IMR-90 (cell line): Measurements from ENCODE around the gene GSN. TPM values are rescaled to one million over a fixed set of nuclear protein-coding genes. Genes with fewer than 3 reads are reported as not detected.

Source experiments
- ATAC-seq: fragments of 200-7000 bp; cut with Tn5 transposase; 2 replicates; pipeline ENCODE4 v1.9.1; 2020; ENCODE audit warnings: low read depth, mild to moderate bottlenecking, moderate library complexity
- BruUV-seq: library from RNA; stranded (reverse); fragments of 400-500 nt; replicated peaks from 2 replicates; lab custom pipeline; 2021; lab: Mats Ljungman, UMichigan
- CTCF ChIA-PET: fragments of 300-600 bp; formaldehyde crosslinking; extraction: SDS; loops from one replicate; lab custom pipeline; 2021; ENCODE audit warnings: antibody characterized with exemption; lab: Yijun Ruan, JAX
- POLR2A ChIA-PET: fragments of 300-600 bp; sonication (Branson Sonifier 250); formaldehyde crosslinking; loops from one replicate; lab custom pipeline; 2022; ENCODE audit warnings: antibody characterized with exemption; ENCODE audit not compliant: unreplicated experiment; lab: Charles Lee
- DNase-seq: peaks from one replicate; pipeline ENCODE4 v3.0.0; 2013
- H2AFZ ChIP-seq: replicated peaks from 2 replicates; pipeline ENCODE3; 2013; ENCODE audit warnings: low read length, mild to moderate bottlenecking; ENCODE audit not compliant: poor library complexity
- H2AK5ac ChIP-seq: 2 replicates; pipeline ENCODE4 v1.6.1; 2013; ENCODE audit warnings: low read depth, low read length, inconsistent platforms
- H2AK9ac ChIP-seq: replicated peaks from 2 replicates; pipeline ENCODE3; 2013; ENCODE audit warnings: mild to moderate bottlenecking, low read depth, low read length, moderate library complexity; ENCODE audit not compliant: poor library complexity
- H2BK120ac ChIP-seq: 2 replicates; pipeline ENCODE4 v1.6.1; 2013; ENCODE audit warnings: low read depth, low read length, inconsistent platforms
- H2BK15ac ChIP-seq: 3 replicates; pipeline ENCODE4 v1.6.1; 2013; ENCODE audit warnings: low read depth, low read length, inconsistent platforms
- H2BK20ac ChIP-seq: 2 replicates; pipeline ENCODE4 v1.6.1; 2013; ENCODE audit warnings: low read depth, mild to moderate bottlenecking, inconsistent platforms, low read length, moderate library complexity
- H2BK5ac ChIP-seq: 2 replicates; pipeline ENCODE4 v1.6.1; 2013; ENCODE audit warnings: mild to moderate bottlenecking, low read depth, low read length, inconsistent platforms; ENCODE audit not compliant: poor library complexity, severe bottlenecking
- H3K14ac ChIP-seq: replicated peaks from 2 replicates; pipeline ENCODE4 v1.6.1; 2013; ENCODE audit warnings: low read depth, low read length, inconsistent platforms
- H3K18ac ChIP-seq: 2 replicates; pipeline ENCODE4 v1.6.1; 2013; ENCODE audit warnings: low read depth, low read length, control low read depth
- H3K23ac ChIP-seq: 2 replicates; pipeline ENCODE4 v1.6.1; 2013; ENCODE audit warnings: low read depth, low read length, inconsistent platforms
- H3K27ac ChIP-seq: 2 replicates; pipeline ENCODE4 v1.5.1; 2013; ENCODE audit warnings: mild to moderate bottlenecking, control low read depth, low read length; ENCODE audit not compliant: insufficient read depth
- H3K27me3 ChIP-seq: 2 replicates; pipeline ENCODE4 v1.6.1; 2013; ENCODE audit warnings: low read length; ENCODE audit not compliant: control insufficient read depth, insufficient read depth
- H3K36me3 ChIP-seq: 2 replicates; pipeline ENCODE4 v1.6.1; 2013; ENCODE audit warnings: low read length, mixed read lengths; ENCODE audit not compliant: control insufficient read depth, insufficient read depth
- H3K4ac ChIP-seq: 2 replicates; pipeline ENCODE4 v1.6.1; 2013; ENCODE audit warnings: low read depth, low read length, inconsistent platforms
- H3K4me1 ChIP-seq: 2 replicates; pipeline ENCODE4 v1.6.1; 2013; ENCODE audit warnings: low read length, mixed read lengths; ENCODE audit not compliant: control insufficient read depth, insufficient read depth
- H3K4me2 ChIP-seq: 2 replicates; pipeline ENCODE4 v1.6.1; 2013; ENCODE audit warnings: low read depth, mild to moderate bottlenecking, control low read depth, low read length, moderate library complexity
- H3K4me3 ChIP-seq: 2 replicates; pipeline ENCODE4 v1.5.1; 2013; ENCODE audit warnings: low read depth, mild to moderate bottlenecking, control low read depth, low read length, moderate library complexity; ENCODE audit not compliant: insufficient read depth
- H3K56ac ChIP-seq: 2 replicates; pipeline ENCODE4 v1.6.1; 2013; ENCODE audit warnings: low read length, inconsistent platforms; ENCODE audit not compliant: insufficient read depth; ENCODE audit errors: extremely low read depth
- H3K79me1 ChIP-seq, 2 experiments: 2 replicates each; pipeline ENCODE4 v1.6.1; 2013; ENCODE audit warnings: low read length in 2 of 2, inconsistent platforms in 1 of 2, low read depth in 1 of 2
- H3K9ac ChIP-seq: 2 replicates; pipeline ENCODE4 v1.6.1; 2013; ENCODE audit warnings: low read depth, low read length, control low read depth
- H3K9me1 ChIP-seq: 2 replicates; pipeline ENCODE4 v1.6.1; 2013; ENCODE audit warnings: low read length, inconsistent platforms; ENCODE audit not compliant: insufficient read depth
- H3K9me3 ChIP-seq: 2 replicates; pipeline ENCODE4 v1.6.1; 2013; ENCODE audit warnings: low read length; ENCODE audit not compliant: control insufficient read depth, insufficient read depth
- H4K20me1 ChIP-seq: 2 replicates; pipeline ENCODE4 v1.6.1; 2013; ENCODE audit warnings: low read length, inconsistent platforms; ENCODE audit not compliant: insufficient read depth
- H4K5ac ChIP-seq: 2 replicates; pipeline ENCODE4 v1.6.1; 2013; ENCODE audit warnings: mild to moderate bottlenecking, low read depth, low read length, control low read depth
- H4K8ac ChIP-seq, 2 experiments: 2 replicates each; pipeline ENCODE4 v1.6.1; 2013; ENCODE audit warnings: low read depth in 2 of 2, low read length in 2 of 2, control low read depth in 1 of 2, inconsistent platforms in 1 of 2
- H4K91ac ChIP-seq: 2 replicates; pipeline ENCODE4 v1.6.1; 2013; ENCODE audit warnings: low read depth, low read length, inconsistent platforms; ENCODE audit not compliant: insufficient read depth
- BHLHE40 ChIP-seq: fragments of 150-350 bp; IDR thresholded peaks from 2 replicates; pipeline ENCODE4 v1.6.1; 2016; ENCODE audit warnings: mild to moderate bottlenecking, low read depth, low read length
- CEBPB ChIP-seq: IDR thresholded peaks from 2 replicates; pipeline ENCODE4 v1.6.1; 2012; ENCODE audit warnings: low read depth, low read length, improper control_type of control experiment
- CHD1 ChIP-seq: IDR thresholded peaks from 2 replicates; pipeline ENCODE4 v1.6.1; 2012; ENCODE audit warnings: low read depth, low read length, improper control_type of control experiment
- CTCF ChIP-seq: conservative IDR thresholded peaks from 2 replicates; pipeline ENCODE4 v1.5.1; 2012; ENCODE audit warnings: mild to moderate bottlenecking, low read depth, low read length, improper control_type of control experiment
- ELK1 ChIP-seq: fragments of 150-350 bp; IDR thresholded peaks from 2 replicates; pipeline ENCODE4 v1.6.1; 2016; ENCODE audit warnings: low read depth, mild to moderate bottlenecking, low read length, moderate library complexity, borderline replicate concordance
- FOS ChIP-seq: fragments of 150-350 bp; IDR thresholded peaks from 2 replicates; pipeline ENCODE4 v1.6.1; 2016; ENCODE audit warnings: low read depth, low read length
- MAFK ChIP-seq: IDR thresholded peaks from 2 replicates; pipeline ENCODE4 v1.6.1; 2012; ENCODE audit warnings: low read depth, low read length, improper control_type of control experiment
- MAZ ChIP-seq: IDR thresholded peaks from 2 replicates; pipeline ENCODE4 v1.6.1; 2012; ENCODE audit warnings: low read depth, mild to moderate bottlenecking, low read length, improper control_type of control experiment, moderate library complexity, borderline replicate concordance
- MXI1 ChIP-seq: IDR thresholded peaks from 2 replicates; pipeline ENCODE4 v1.6.1; 2012; ENCODE audit warnings: low read depth, mild to moderate bottlenecking, low read length, moderate library complexity, borderline replicate concordance
- NFE2L2 ChIP-seq: fragments of 150-350 bp; IDR thresholded peaks from 2 replicates; pipeline ENCODE4 v1.6.1; 2016; ENCODE audit warnings: low read depth, mild to moderate bottlenecking, low read length
- POLR2A ChIP-seq: IDR thresholded peaks from 2 replicates; pipeline ENCODE4 v1.6.1; 2012; ENCODE audit warnings: mild to moderate bottlenecking, low read depth, low read length
- RAD21 ChIP-seq: IDR thresholded peaks from 2 replicates; pipeline ENCODE4 v1.6.1; 2012; ENCODE audit warnings: low read length, improper control_type of control experiment
- RCOR1 ChIP-seq: IDR thresholded peaks from 2 replicates; pipeline ENCODE4 v1.6.1; 2012; ENCODE audit warnings: mild to moderate bottlenecking, low read length, improper control_type of control experiment; ENCODE audit not compliant: insufficient replicate concordance
- RFX5 ChIP-seq: IDR thresholded peaks from 2 replicates; pipeline ENCODE4 v1.8.0; 2012; ENCODE audit warnings: low read depth, mild to moderate bottlenecking, low read length, moderate library complexity
- SMC3 ChIP-seq: fragments of 150-350 bp; IDR thresholded peaks from 2 replicates; pipeline ENCODE4 v1.6.1; 2016; ENCODE audit warnings: low read depth, mild to moderate bottlenecking, antibody characterized with exemption, low read length, moderate library complexity
- USF2 ChIP-seq: fragments of 150-350 bp; IDR thresholded peaks from 2 replicates; pipeline ENCODE4 v1.6.1; 2017; ENCODE audit warnings: mild to moderate bottlenecking, antibody characterized with exemption, low read length, low read depth
- WGBS, 2 experiments: methylation state at CpG; one replicate each; pipeline versions ENCODE4 v1.1.5 to v1.1.7; 2013; ENCODE audit warnings: missing lambda C conversion rate in 2 of 2; ENCODE audit not compliant: insufficient read length in 1 of 2; ENCODE audit errors: extremely low coverage in 2 of 2; 5-methylcytosine and 5-hydroxymethylcytosine counted together
- dilution Hi-C: fragments of 300-500 bp; cut with HindIII; formaldehyde crosslinking; loops from one replicate; pipeline ENCODE4 v1.14.3; 2018; ENCODE audit warnings: low sequenced_read_pairs; ENCODE audit not compliant: unreplicated experiment
- in situ Hi-C: fragments of 300-500 bp; cut with MboI; formaldehyde crosslinking; loops from 3 replicates; pipeline ENCODE4 v1.14.3; 2019; ENCODE audit warnings: low sequenced_read_pairs, inconsistent platforms, mixed read lengths
- intact Hi-C: fragments of 100-400 bp; cut with micrococcal nuclease; formaldehyde crosslinking; loops from 2 replicates; pipeline ENCODE4 v1.10.0; 2022
- polyA plus RNA-seq, 3 experiments: library from polyadenylated mRNA; depleted of rRNA; stranded (reverse); fragments of >200 nt; gene quantifications; 2 replicates each; pipeline ENCODE4 v1.2.3, GENCODE V29; 2012; ENCODE audit warnings: low replicate concordance in 1 of 3
- total RNA-seq: library from RNA; depleted of rRNA; stranded (reverse); fragments of >200 nt; gene quantifications from 2 replicates; pipeline ENCODE4 v1.2.3, GENCODE V29; 2012

Gene GSN
- total and polyA plus RNA-seq, 2 of the 4 experiments (the other 2 are of a cell fraction) = 495 to 547 TPM

DNA sequence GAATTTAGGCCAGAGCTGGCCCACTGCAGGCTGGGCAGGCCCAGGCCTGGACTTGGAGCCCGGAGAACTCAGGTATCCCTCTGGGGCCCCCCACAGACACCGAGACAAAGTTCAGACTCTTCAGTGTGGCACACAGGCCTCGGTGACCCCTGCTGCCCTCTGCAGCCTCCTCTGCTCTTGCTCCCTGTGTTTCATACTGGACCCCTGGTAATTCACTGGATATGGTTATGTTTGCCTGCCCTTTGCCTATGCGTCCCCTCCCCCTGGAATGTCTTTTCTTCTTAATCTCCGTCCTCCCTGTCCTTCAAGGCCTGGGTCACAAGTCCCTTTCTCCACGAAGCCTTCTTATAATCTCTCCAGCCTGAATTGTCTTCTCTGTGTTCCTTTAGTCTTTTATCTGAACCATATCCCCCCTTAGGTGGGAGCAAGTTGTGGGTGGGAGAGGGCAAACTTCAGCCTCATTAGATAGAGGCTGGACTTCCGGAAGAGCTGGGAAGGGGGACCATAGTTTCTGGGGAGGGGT, 30.1 kb downstream of the GSN start:
- H2BK20ac ChIP-seq = no peak overlapping the region
- intact Hi-C loops (no loop called here), dilution Hi-C loops (no loop called here), in situ Hi-C loops (no loop called here)
- H2AK5ac ChIP-seq = no peak overlapping the region; the same call in 1 of the 2 replicates
- H3K4ac ChIP-seq = no peak overlapping the region
- H4K20me1 ChIP-seq = peaks cover 26% of the 10 kb centered on the region; the same call in 1 of the 2 replicates
- TF ChIP-seq CHD1 (no peak), MXI1 (no peak), RAD21 (no peak), RCOR1 (no peak), SMC3 (no peak), BHLHE40 (no peak), RFX5 (no peak), MAZ (no peak), MAFK (no peak), ELK1 (no peak), POLR2A (no peak), FOS (no peak), NFE2L2 (no peak), CEBPB (no peak), CTCF (no peak), USF2 (no peak)
- H3K56ac ChIP-seq = no peak overlapping the region
- H2BK5ac ChIP-seq = no peak overlapping the region
- H3K27me3 ChIP-seq = no peaks in the 10 kb centered on the region
- no TSS peak for BruUV-seq
- H4K5ac ChIP-seq = no peak overlapping the region
- H3K9me3 ChIP-seq = no peaks in the 10 kb centered on the region
- peak overlapping the region; percentile 8; the same call in 1 of the 2 replicates for H3K23ac ChIP-seq
- no peak overlapping the region for H4K91ac ChIP-seq
- H3K4me2 ChIP-seq = no peak overlapping the region
- CTCF ChIA-PET = no interaction called here
- DNase-seq (no peak), ATAC-seq (no peak)
- H3K18ac ChIP-seq = no peak overlapping the region
- H2BK15ac ChIP-seq = no peak overlapping the region
- H2BK120ac ChIP-seq = no peak overlapping the region
- H3K79me1 ChIP-seq = peaks cover 48 to 81% of the 10 kb centered on the region in 2 experiments
- no peak overlapping the region for H2AFZ ChIP-seq
- no peak overlapping the region for H3K27ac ChIP-seq
- no peak overlapping the region for H3K4me3 ChIP-seq
- no peak overlapping the region for H3K9ac ChIP-seq
- no peak overlapping the region for H3K14ac ChIP-seq
- POLR2A ChIA-PET = no interaction called here
- peaks cover 30% of the 10 kb centered on the region; the same call in 1 of the 2 replicates for H3K9me1 ChIP-seq
- H3K36me3 ChIP-seq = peaks cover 38% of the 10 kb centered on the region
- H4K8ac ChIP-seq = no peak overlapping the region
- H3K4me1 ChIP-seq = peaks cover 15% of the 10 kb centered on the region; the same call in 1 of the 2 replicates
- H2AK9ac ChIP-seq = no peak overlapping the region
- 87% methylated on average over 3 of the region's 7 CpGs; no CpG with 5 or more reads in 1 of the 2 experiments for WGBS, 2 experiments
